Measurements from ENCODE around the gene POLR1G.
"Not testable (repeated sequence)": the region's sequence is repeated elsewhere in the genome, so short reads cannot be mapped to it uniquely, and the experiment has no call there.

Gene POLR1G

GRCh38 chr19:45405435-45406225 is 814 bp upstream of the POLR1G start:
- H3K4me3 ChIP-seq (replicated peaks; ENCODE audit: low read depth, low read length), result peak overlapping the region; percentile 76
- peak; percentile 92 for DNase-seq (ENCODE audit: low read depth)
- TF ChIP-seq CTCF (IDR thresholded peaks at IDR 0.05; ENCODE audit: low read length, missing control alignments), result no peak

GRCh38 chr19:45407091-45407375 is 589 bp downstream of the POLR1G start:
- peak overlapping the region; percentile 76 for H3K4me3 ChIP-seq (replicated peaks; ENCODE audit: low read depth, low read length)

GRCh38 chr19:45407585-45407984 is 1.1 kb downstream of the POLR1G start:
- peak overlapping the region; percentile 76 for H3K4me3 ChIP-seq (replicated peaks; ENCODE audit: low read depth, low read length)
- DNase-seq (ENCODE audit: low read depth), result not testable (repeated sequence)

More at GRCh38 chr19:45407091-45407375, 589 bp downstream of the POLR1G start:
- no peak for DNase-seq (ENCODE audit: low read depth)
- TF ChIP-seq CTCF (IDR thresholded peaks at IDR 0.05; ENCODE audit: low read length, missing control alignments), result no peak

- H3K4me3 ChIP-seq (replicated peaks; ENCODE audit: low read depth, low read length), result no peak overlapping the region
- no peak for DNase-seq (ENCODE audit: low read depth)
- TF ChIP-seq CTCF (IDR thresholded peaks at IDR 0.05; ENCODE audit: low read length, missing control alignments), result no peak
These were observed 1.7 kb downstream of the POLR1G start for GRCh38 chr19:45408121-45408520.

GRCh38 chr19:45408830-45409556 is 2.5 kb downstream of the POLR1G start:
- DNase-seq (ENCODE audit: low read depth), result no peak
- no peak for TF ChIP-seq CTCF (IDR thresholded peaks at IDR 0.05; ENCODE audit: low read length, missing control alignments)
- H3K4me3 ChIP-seq (replicated peaks; ENCODE audit: low read depth, low read length), result no peak overlapping the region

- no peak for DNase-seq (ENCODE audit: low read depth)
- H3K4me3 ChIP-seq (replicated peaks; ENCODE audit: low read depth, low read length), result no peak overlapping the region
- TF ChIP-seq CTCF (IDR thresholded peaks at IDR 0.05; ENCODE audit: low read length, missing control alignments), result no peak
These were observed 3.1 kb downstream of the POLR1G start for GRCh38 chr19:45409557-45409920.

GRCh38 chr19:45410330-45410729 is 3.9 kb downstream of the POLR1G start:
- H3K4me3 ChIP-seq (replicated peaks; ENCODE audit: low read depth, low read length); DNase-seq (ENCODE audit: low read depth): not testable (repeated sequence)

- no peak overlapping the region for H3K4me3 ChIP-seq (replicated peaks; ENCODE audit: low read depth, low read length)
- DNase-seq (ENCODE audit: low read depth), result no peak
- no peak for TF ChIP-seq CTCF (IDR thresholded peaks at IDR 0.05; ENCODE audit: low read length, missing control alignments)
These were observed 7.1 kb downstream of the POLR1G start for GRCh38 chr19:45413497-45413896.
